Measurements from ENCODE around the gene GPR37. TPM values are rescaled to one million over a fixed set of nuclear protein-coding genes. Genes with fewer than 3 reads are reported as not detected.
A peak's percentile ranks its signal among the peaks of the same experiment; 100 is the strongest.

GPR37 gene
- total and polyA plus RNA-seq, 2 donors = 0.52 to 1.1 TPM

- no peak for DNase-seq (ENCODE audit: low read depth in 6 of 9, low spot score in 9 of 9)
- WGBS = 74% methylated on average over 4 of the region's 4 CpGs
- H3K36me3 ChIP-seq (ENCODE audit: control insufficient read depth in 2 of 2, insufficient read depth in 2 of 2, low read length in 1 of 2) = no peaks in the 10 kb centered on the region
- no peak overlapping the region for H3K27ac ChIP-seq (ENCODE audit: low read depth in 1 of 2, low read length in 1 of 2)
- H3K4me3 ChIP-seq (ENCODE audit: low read length in 2 of 2) = no peak overlapping the region
- no peaks in the 10 kb centered on the region for H3K9me3 ChIP-seq (ENCODE audit: control insufficient read depth in 2 of 2, insufficient read depth in 1 of 2, low read length in 1 of 2)
- H3K4me1 ChIP-seq (ENCODE audit: control insufficient read depth in 2 of 2, insufficient read depth in 2 of 2, low read length in 2 of 2) = no peaks in the 10 kb centered on the region
- H3K27me3 ChIP-seq (ENCODE audit: control insufficient read depth in 2 of 2, insufficient read depth in 1 of 2, low read length in 1 of 2) = no peaks in the 10 kb centered on the region
Measured at GRCh38 chr7:124773938-124774337, 8.3 kb upstream of the GPR37 start.

- no peak overlapping the region for H3K27ac ChIP-seq (ENCODE audit: low read depth in 1 of 2, low read length in 1 of 2)
- no peaks in the 10 kb centered on the region for H3K36me3 ChIP-seq (ENCODE audit: control insufficient read depth in 2 of 2, insufficient read depth in 2 of 2, low read length in 1 of 2)
- WGBS = 91% methylated on average over 3 of the region's 3 CpGs
- H3K27me3 ChIP-seq (ENCODE audit: control insufficient read depth in 2 of 2, insufficient read depth in 1 of 2, low read length in 1 of 2) = peaks cover 0 to 2% of the 10 kb centered on the region in 2 donors
- no peaks in the 10 kb centered on the region for H3K9me3 ChIP-seq (ENCODE audit: control insufficient read depth in 2 of 2, insufficient read depth in 1 of 2, low read length in 1 of 2)
- no peak for DNase-seq (ENCODE audit: low read depth in 6 of 9, low spot score in 9 of 9)
- no peaks in the 10 kb centered on the region for H3K4me1 ChIP-seq (ENCODE audit: control insufficient read depth in 2 of 2, insufficient read depth in 2 of 2, low read length in 2 of 2)
- no peak overlapping the region for H3K4me3 ChIP-seq (ENCODE audit: low read length in 2 of 2)
Measured at GRCh38 chr7:124773339-124773738, 7.7 kb upstream of the GPR37 start.

- Histone ChIP-seq H3K27ac (ENCODE audit: low read depth in 1 of 2, low read length in 1 of 2) (no peak overlapping the region), H3K4me3 (ENCODE audit: low read length in 2 of 2) (no peak overlapping the region), H3K4me1 (ENCODE audit: control insufficient read depth in 2 of 2, insufficient read depth in 2 of 2, low read length in 2 of 2) (peaks cover 4 to 9% of the 10 kb centered on the region in 2 donors), H3K9me3 (ENCODE audit: control insufficient read depth in 2 of 2, insufficient read depth in 1 of 2, low read length in 1 of 2) (peaks cover 1 to 8% of the 10 kb centered on the region in 2 donors), H3K27me3 (ENCODE audit: control insufficient read depth in 2 of 2, insufficient read depth in 1 of 2, low read length in 1 of 2) (peaks cover 12 to 38% of the 10 kb centered on the region in 2 donors), H3K36me3 (ENCODE audit: control insufficient read depth in 2 of 2, insufficient read depth in 2 of 2, low read length in 1 of 2) (no peaks in the 10 kb centered on the region)
- WGBS = 95% methylated on average over 1 of the region's 1 CpG
- no peak for DNase-seq (ENCODE audit: low read depth in 6 of 9, low spot score in 9 of 9)
Measured at GRCh38 chr7:124769136-124769535, 3.5 kb upstream of the GPR37 start.

- Histone ChIP-seq H3K4me3 (ENCODE audit: low read length in 2 of 2) (no peak overlapping the region), H3K4me1 (ENCODE audit: control insufficient read depth in 2 of 2, insufficient read depth in 2 of 2, low read length in 2 of 2) (peaks cover 4 to 10% of the 10 kb centered on the region in 2 donors), H3K9me3 (ENCODE audit: control insufficient read depth in 2 of 2, insufficient read depth in 1 of 2, low read length in 1 of 2) (peaks cover 1 to 8% of the 10 kb centered on the region in 2 donors), H3K27me3 (ENCODE audit: control insufficient read depth in 2 of 2, insufficient read depth in 1 of 2, low read length in 1 of 2) (peaks cover 15 to 44% of the 10 kb centered on the region in 2 donors), H3K36me3 (ENCODE audit: control insufficient read depth in 2 of 2, insufficient read depth in 2 of 2, low read length in 1 of 2) (no peaks in the 10 kb centered on the region), H3K27ac (ENCODE audit: low read depth in 1 of 2, low read length in 1 of 2) (no peak overlapping the region)
- DNase-seq (ENCODE audit: low read depth in 6 of 9, low spot score in 9 of 9) = no peak
- 92% methylated on average over 1 of the region's 1 CpG for WGBS
Measured at GRCh38 chr7:124768525-124768924, 2.9 kb upstream of the GPR37 start.

GRCh38 chr7:124764847-124765400 lies 668 bp downstream of the GPR37 start:
- Histone ChIP-seq H3K4me1 (ENCODE audit: control insufficient read depth in 2 of 2, insufficient read depth in 2 of 2, low read length in 2 of 2) (peaks cover 4 to 10% of the 10 kb centered on the region in 2 donors), H3K27me3 (ENCODE audit: control insufficient read depth in 2 of 2, insufficient read depth in 1 of 2, low read length in 1 of 2) (peaks cover 15 to 56% of the 10 kb centered on the region in 2 donors), H3K27ac (ENCODE audit: low read depth in 1 of 2, low read length in 1 of 2) (no peak overlapping the region), H3K4me3 (ENCODE audit: low read length in 2 of 2) (peak overlapping the region; percentile 40 to 42), H3K36me3 (ENCODE audit: control insufficient read depth in 2 of 2, insufficient read depth in 2 of 2, low read length in 1 of 2) (no peaks in the 10 kb centered on the region), H3K9me3 (ENCODE audit: control insufficient read depth in 2 of 2, insufficient read depth in 1 of 2, low read length in 1 of 2) (peaks cover 1 to 8% of the 10 kb centered on the region in 2 donors)
- WGBS = 1% methylated on average over 26 of the region's 26 CpGs
- peak in 3 of 9 donors; percentile 7 to 26 (median 15) for DNase-seq (ENCODE audit: low read depth in 6 of 9, low spot score in 9 of 9)

GRCh38 chr7:124764051-124764846 lies 1.3 kb downstream of the GPR37 start:
- peaks cover 1 to 8% of the 10 kb centered on the region in 2 donors for H3K9me3 ChIP-seq (ENCODE audit: control insufficient read depth in 2 of 2, insufficient read depth in 1 of 2, low read length in 1 of 2)
- peaks cover 4 to 10% of the 10 kb centered on the region in 2 donors for H3K4me1 ChIP-seq (ENCODE audit: control insufficient read depth in 2 of 2, insufficient read depth in 2 of 2, low read length in 2 of 2)
- WGBS = 10% methylated on average over 48 of the region's 48 CpGs
- DNase-seq (ENCODE audit: low read depth in 6 of 9, low spot score in 9 of 9) = no peak
- peak overlapping the region; percentile 13 to 37 for H3K4me3 ChIP-seq (ENCODE audit: low read length in 2 of 2)
- no peak overlapping the region for H3K27ac ChIP-seq (ENCODE audit: low read depth in 1 of 2, low read length in 1 of 2)
- H3K27me3 ChIP-seq (ENCODE audit: control insufficient read depth in 2 of 2, insufficient read depth in 1 of 2, low read length in 1 of 2) = peaks cover 15 to 56% of the 10 kb centered on the region in 2 donors
- no peaks in the 10 kb centered on the region for H3K36me3 ChIP-seq (ENCODE audit: control insufficient read depth in 2 of 2, insufficient read depth in 2 of 2, low read length in 1 of 2)

- H3K27me3 ChIP-seq (ENCODE audit: control insufficient read depth in 2 of 2, insufficient read depth in 1 of 2, low read length in 1 of 2) = peaks cover 15 to 52% of the 10 kb centered on the region in 2 donors
- no peak overlapping the region for H3K4me3 ChIP-seq (ENCODE audit: low read length in 2 of 2)
- no peaks in the 10 kb centered on the region for H3K36me3 ChIP-seq (ENCODE audit: control insufficient read depth in 2 of 2, insufficient read depth in 2 of 2, low read length in 1 of 2)
- peaks cover 4 to 10% of the 10 kb centered on the region in 2 donors for H3K4me1 ChIP-seq (ENCODE audit: control insufficient read depth in 2 of 2, insufficient read depth in 2 of 2, low read length in 2 of 2)
- no peak overlapping the region for H3K27ac ChIP-seq (ENCODE audit: low read depth in 1 of 2, low read length in 1 of 2)
- peaks cover 1 to 8% of the 10 kb centered on the region in 2 donors for H3K9me3 ChIP-seq (ENCODE audit: control insufficient read depth in 2 of 2, insufficient read depth in 1 of 2, low read length in 1 of 2)
- DNase-seq (ENCODE audit: low read depth in 6 of 9, low spot score in 9 of 9) = no peak
- 89% methylated on average over 4 of the region's 4 CpGs for WGBS
Measured at GRCh38 chr7:124762611-124763143, 2.9 kb downstream of the GPR37 start.

GRCh38 chr7:124761164-124761715 lies 4.4 kb downstream of the GPR37 start:
- Histone ChIP-seq H3K4me1 (ENCODE audit: control insufficient read depth in 2 of 2, insufficient read depth in 2 of 2, low read length in 2 of 2) (peaks cover 4 to 10% of the 10 kb centered on the region in 2 donors), H3K27me3 (ENCODE audit: control insufficient read depth in 2 of 2, insufficient read depth in 1 of 2, low read length in 1 of 2) (peaks cover 10 to 39% of the 10 kb centered on the region in 2 donors), H3K4me3 (ENCODE audit: low read length in 2 of 2) (no peak overlapping the region), H3K9me3 (ENCODE audit: control insufficient read depth in 2 of 2, insufficient read depth in 1 of 2, low read length in 1 of 2) (peaks cover 1 to 8% of the 10 kb centered on the region in 2 donors), H3K27ac (ENCODE audit: low read depth in 1 of 2, low read length in 1 of 2) (no peak overlapping the region), H3K36me3 (ENCODE audit: control insufficient read depth in 2 of 2, insufficient read depth in 2 of 2, low read length in 1 of 2) (no peaks in the 10 kb centered on the region)
- no peak for DNase-seq (ENCODE audit: low read depth in 6 of 9, low spot score in 9 of 9)
- 63% methylated on average over 2 of the region's 2 CpGs for WGBS

- no peak for DNase-seq (ENCODE audit: low read depth in 6 of 9, low spot score in 9 of 9)
- Histone ChIP-seq H3K27ac (ENCODE audit: low read depth in 1 of 2, low read length in 1 of 2) (no peak overlapping the region), H3K36me3 (ENCODE audit: control insufficient read depth in 2 of 2, insufficient read depth in 2 of 2, low read length in 1 of 2) (no peaks in the 10 kb centered on the region), H3K4me1 (ENCODE audit: control insufficient read depth in 2 of 2, insufficient read depth in 2 of 2, low read length in 2 of 2) (no peaks in the 10 kb centered on the region), H3K9me3 (ENCODE audit: control insufficient read depth in 2 of 2, insufficient read depth in 1 of 2, low read length in 1 of 2) (no peaks in the 10 kb centered on the region), H3K4me3 (ENCODE audit: low read length in 2 of 2) (no peak overlapping the region), H3K27me3 (ENCODE audit: control insufficient read depth in 2 of 2, insufficient read depth in 1 of 2, low read length in 1 of 2) (peaks cover 0 to 10% of the 10 kb centered on the region in 2 donors)
- 90% methylated on average over 2 of the region's 2 CpGs for WGBS
Measured at GRCh38 chr7:124758327-124758726, 7.3 kb downstream of the GPR37 start.

All from thymus (tissue), 11 donors.